ENCODE results near the gene OGFOD2.

Gene OGFOD2

GRCh38 chr12:122989225-122989839 is 14.3 kb downstream of the OGFOD2 start:
- no peak for DNase-seq

GRCh38 chr12:122989874-122990419 is 14.9 kb downstream of the OGFOD2 start:
- no peak for DNase-seq

- no peak for DNase-seq
Observed at GRCh38 chr12:122990561-122990960, 15.5 kb downstream of the OGFOD2 start.

- DNase-seq = no peak
Observed at GRCh38 chr12:122990961-122991622, 16.0 kb downstream of the OGFOD2 start.

GRCh38 chr12:122991623-122992275 is 16.7 kb downstream of the OGFOD2 start:
- no peak for DNase-seq

- no peak for DNase-seq
Observed at GRCh38 chr12:122992386-122992785, 17.3 kb downstream of the OGFOD2 start.

- no peak for DNase-seq
Observed at GRCh38 chr12:122994140-122994675, 19.2 kb downstream of the OGFOD2 start.

GRCh38 chr12:122994781-122995502 is 19.9 kb downstream of the OGFOD2 start:
- no peak for DNase-seq

GRCh38 chr12:122995503-122996187 is 20.6 kb downstream of the OGFOD2 start:
- DNase-seq = no peak

- DNase-seq = no peak
Observed at GRCh38 chr12:122996188-122996601, 21.2 kb downstream of the OGFOD2 start.

- no peak for DNase-seq
Observed at GRCh38 chr12:122996621-122997342, 21.7 kb downstream of the OGFOD2 start.

GRCh38 chr12:122997343-122998250 is 22.6 kb downstream of the OGFOD2 start:
- DNase-seq = no peak

GRCh38 chr12:122998316-122998715 is 23.3 kb downstream of the OGFOD2 start:
- DNase-seq = no peak

GRCh38 chr12:122999196-122999946 is 24.3 kb downstream of the OGFOD2 start:
- DNase-seq = peak; percentile 46

GRCh38 chr12:122999986-123000420 is 25.0 kb downstream of the OGFOD2 start:
- no peak for DNase-seq

GRCh38 chr12:123000578-123000977 is 25.5 kb downstream of the OGFOD2 start:
- DNase-seq = no peak

- DNase-seq = no peak
Observed at GRCh38 chr12:123001464-123001863, 26.4 kb downstream of the OGFOD2 start.

GRCh38 chr12:123003257-123003656 is 28.2 kb downstream of the OGFOD2 start:
- DNase-seq = no peak

- no peak for DNase-seq
Observed at GRCh38 chr12:123004287-123004686, 29.2 kb downstream of the OGFOD2 start.

Measured in retina (tissue), 1 donor.